ENCODE measurements around the gene NKD1.

NKD1 gene

DNA sequence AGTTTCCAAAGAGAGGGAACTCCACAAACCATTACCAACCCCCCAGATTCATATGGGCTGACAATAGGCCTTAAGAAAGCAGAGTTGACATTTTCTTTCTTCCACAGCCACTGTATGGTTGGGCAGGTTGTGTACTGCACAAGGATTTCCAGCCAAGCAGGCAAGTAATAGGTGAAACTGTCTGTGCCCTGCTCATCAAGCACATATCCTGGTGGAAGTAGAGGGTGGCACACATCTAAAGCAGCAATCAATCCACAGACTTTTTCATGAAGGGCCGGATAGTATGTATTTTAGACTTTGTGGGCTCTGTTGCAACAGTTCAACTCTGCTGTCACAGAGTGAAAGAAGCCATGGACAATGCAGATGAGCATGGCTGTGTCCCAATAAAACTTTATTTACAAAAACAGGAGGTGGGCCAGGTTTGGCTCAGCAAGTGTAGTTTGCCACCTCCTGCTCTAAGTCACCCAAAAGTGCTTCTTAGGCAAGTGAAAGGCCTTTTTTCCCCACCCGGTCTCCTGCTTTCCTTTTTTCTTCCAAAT, 69.5 kb downstream of the NKD1 start:
- Histone ChIP-seq H3K27me3 (replicated peaks; ENCODE audit: control insufficient read depth, insufficient read depth, low read length, poor library complexity, severe bottlenecking) (no peaks in the 10 kb centered on the region), H3K36me3 (ENCODE audit: control insufficient read depth, insufficient read depth, low read length) (no peaks in the 10 kb centered on the region), H3K4me1 (ENCODE audit: control insufficient read depth, insufficient read depth, low read length, poor library complexity, severe bottlenecking) (no peaks in the 10 kb centered on the region), H3K9me3 (ENCODE audit: control insufficient read depth, low read length) (no peaks in the 10 kb centered on the region), H3K4me3 (ENCODE audit: insufficient read depth, low read depth, low read length, poor library complexity, severe bottlenecking) (no peak overlapping the region), H3K27ac (ENCODE audit: insufficient read depth, low read length, poor library complexity, severe bottlenecking) (no peak overlapping the region)
- no peak for DNase-seq

DNA sequence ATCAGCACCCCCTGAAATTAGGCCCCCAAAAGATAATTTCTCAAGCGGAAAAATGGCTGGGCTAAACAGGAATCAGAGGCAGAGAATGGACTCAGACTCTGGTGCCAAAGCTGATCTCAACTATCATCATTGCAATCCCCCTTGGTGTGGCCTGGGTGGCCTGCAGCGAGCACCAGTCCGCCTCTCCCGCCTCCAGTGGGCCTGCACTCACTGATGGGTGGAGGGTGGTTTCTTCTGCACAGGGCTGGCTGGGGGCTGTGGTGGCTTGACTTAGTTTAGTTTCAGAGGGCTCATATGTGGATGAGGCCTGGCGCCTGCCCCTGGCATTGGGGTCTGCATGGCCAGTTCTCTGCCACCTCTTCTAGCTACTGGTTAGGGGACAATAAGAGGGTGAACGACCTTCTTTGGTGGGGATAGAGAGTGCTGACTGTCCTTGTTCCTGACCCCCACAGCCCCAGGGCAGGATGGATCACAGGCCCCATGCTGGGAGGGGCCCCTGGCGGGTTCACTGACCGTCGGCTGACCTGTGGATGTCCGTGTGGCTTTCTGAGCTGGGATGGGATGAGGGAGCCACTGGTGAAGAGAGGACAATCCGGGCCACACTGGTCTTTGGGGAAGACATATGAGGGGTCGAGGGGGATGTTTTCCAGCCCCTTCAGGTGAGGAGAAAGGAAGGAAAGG, 70.2 kb downstream of the NKD1 start:
- no peaks in the 10 kb centered on the region for H3K27me3 ChIP-seq (replicated peaks; ENCODE audit: control insufficient read depth, insufficient read depth, low read length, poor library complexity, severe bottlenecking)
- no peaks in the 10 kb centered on the region for H3K9me3 ChIP-seq (ENCODE audit: control insufficient read depth, low read length)
- H3K36me3 ChIP-seq (ENCODE audit: control insufficient read depth, insufficient read depth, low read length), result no peaks in the 10 kb centered on the region
- H3K4me3 ChIP-seq (ENCODE audit: insufficient read depth, low read depth, low read length, poor library complexity, severe bottlenecking), result no peak overlapping the region
- no peak for DNase-seq
- no peaks in the 10 kb centered on the region for H3K4me1 ChIP-seq (ENCODE audit: control insufficient read depth, insufficient read depth, low read length, poor library complexity, severe bottlenecking)
- no peak overlapping the region for H3K27ac ChIP-seq (ENCODE audit: insufficient read depth, low read length, poor library complexity, severe bottlenecking)

DNA sequence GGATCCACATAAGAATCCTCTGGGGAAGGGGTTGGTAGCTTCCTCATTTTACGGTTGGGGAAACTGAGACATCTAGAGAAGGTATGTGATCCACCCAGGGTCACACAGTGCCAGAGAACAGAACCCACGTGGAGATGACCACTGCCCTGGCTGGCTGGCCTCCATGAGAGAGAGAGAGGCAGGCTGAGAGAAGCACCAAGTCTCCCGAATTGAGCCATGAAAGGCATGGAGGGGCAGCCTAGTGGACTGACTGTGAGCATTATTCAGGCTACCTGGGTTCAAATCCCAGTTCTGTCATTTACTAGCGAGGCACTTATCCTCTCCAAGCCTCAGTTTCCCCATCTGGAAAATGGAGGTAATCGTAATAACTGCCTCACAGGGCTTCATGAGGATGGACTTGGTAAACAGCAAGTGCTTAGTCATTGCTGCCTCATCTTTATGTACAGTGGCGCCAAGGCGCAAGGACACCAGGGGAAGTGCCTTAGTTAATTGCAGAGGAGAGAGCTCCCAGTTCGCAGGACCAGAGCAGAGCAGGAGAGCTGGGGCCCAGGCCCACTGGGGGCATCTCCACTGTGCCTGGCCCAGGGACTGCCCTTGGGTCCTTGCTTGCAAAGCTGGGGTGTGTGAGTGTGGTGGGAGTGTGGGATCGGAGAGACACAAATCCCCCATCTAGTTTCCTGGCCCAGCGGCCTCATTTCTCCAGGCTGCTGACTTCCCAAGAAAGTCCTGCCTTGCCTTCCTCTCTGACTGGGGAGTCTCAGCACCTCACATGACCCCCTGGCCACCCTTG, 71.7 kb downstream of the NKD1 start:
- Histone ChIP-seq H3K9me3 (ENCODE audit: control insufficient read depth, low read length) (no peaks in the 10 kb centered on the region), H3K36me3 (ENCODE audit: control insufficient read depth, insufficient read depth, low read length) (no peaks in the 10 kb centered on the region), H3K4me3 (ENCODE audit: insufficient read depth, low read depth, low read length, poor library complexity, severe bottlenecking) (no peak overlapping the region), H3K4me1 (ENCODE audit: control insufficient read depth, insufficient read depth, low read length, poor library complexity, severe bottlenecking) (no peaks in the 10 kb centered on the region), H3K27ac (ENCODE audit: insufficient read depth, low read length, poor library complexity, severe bottlenecking) (no peak overlapping the region), H3K27me3 (replicated peaks; ENCODE audit: control insufficient read depth, insufficient read depth, low read length, poor library complexity, severe bottlenecking) (no peaks in the 10 kb centered on the region)
- DNase-seq, result no peak

DNA sequence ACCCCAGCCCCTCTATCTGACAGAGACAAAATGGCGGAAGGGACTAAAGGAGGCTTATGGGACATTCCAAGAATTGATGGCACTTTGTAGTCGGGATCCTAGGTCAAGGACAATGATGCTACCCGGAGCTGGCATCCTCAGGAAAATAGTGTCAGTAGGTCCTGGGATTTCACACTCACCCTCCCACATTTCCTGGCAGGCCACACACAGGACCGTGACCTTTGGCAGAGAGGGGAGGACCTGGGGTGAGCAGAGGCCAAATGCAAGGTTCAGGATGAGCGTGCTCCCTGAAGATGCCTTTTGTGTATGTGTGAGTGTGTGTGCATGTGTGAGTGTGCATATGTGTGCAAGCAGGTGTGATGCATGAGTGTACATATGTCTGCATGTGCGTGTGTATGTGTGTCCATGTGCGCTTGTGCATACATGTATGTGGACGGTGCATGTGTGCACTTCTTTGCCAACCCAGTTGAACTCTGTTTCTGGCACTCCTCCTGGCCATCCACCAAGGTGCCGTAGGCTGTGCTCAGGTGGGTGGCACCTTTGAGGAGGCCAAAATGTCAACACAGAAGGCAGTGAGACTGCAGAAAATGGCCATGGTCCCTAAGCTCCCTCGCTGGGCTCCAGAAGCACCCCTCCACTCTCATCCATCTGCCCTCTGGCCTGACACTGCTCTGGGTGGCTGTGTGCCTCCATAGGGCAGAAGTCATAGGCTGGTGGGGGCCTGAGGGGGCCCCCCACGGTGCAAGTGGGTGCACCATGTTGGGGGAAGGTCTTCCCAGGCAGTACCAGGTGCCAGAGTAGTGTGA, 72.7 kb downstream of the NKD1 start:
- no peak for DNase-seq
- Histone ChIP-seq H3K36me3 (ENCODE audit: control insufficient read depth, insufficient read depth, low read length) (no peaks in the 10 kb centered on the region), H3K27me3 (replicated peaks; ENCODE audit: control insufficient read depth, insufficient read depth, low read length, poor library complexity, severe bottlenecking) (no peaks in the 10 kb centered on the region), H3K27ac (ENCODE audit: insufficient read depth, low read length, poor library complexity, severe bottlenecking) (no peak overlapping the region), H3K4me1 (ENCODE audit: control insufficient read depth, insufficient read depth, low read length, poor library complexity, severe bottlenecking) (no peaks in the 10 kb centered on the region), H3K4me3 (ENCODE audit: insufficient read depth, low read depth, low read length, poor library complexity, severe bottlenecking) (no peak overlapping the region), H3K9me3 (ENCODE audit: control insufficient read depth, low read length) (no peaks in the 10 kb centered on the region)

DNA sequence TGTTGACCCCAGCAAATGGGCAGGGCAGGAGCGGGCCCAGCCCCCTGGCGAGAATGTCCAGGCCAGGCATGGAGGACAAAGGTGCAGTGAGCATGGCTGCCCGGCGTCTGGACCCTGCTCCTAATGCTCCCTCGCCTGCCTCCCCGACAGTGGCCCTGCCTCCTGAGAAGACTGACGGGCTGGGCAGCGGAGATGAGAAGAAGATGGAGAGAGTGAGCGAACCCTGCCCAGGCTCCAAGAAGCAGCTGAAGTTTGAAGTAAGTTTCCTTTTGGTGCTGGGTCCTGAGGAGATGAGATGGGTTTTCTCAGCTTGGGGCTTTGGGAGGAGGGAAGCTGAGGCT, 73.2 kb downstream of the NKD1 start:
- no peak overlapping the region for H3K4me3 ChIP-seq (ENCODE audit: insufficient read depth, low read depth, low read length, poor library complexity, severe bottlenecking)
- no peak for DNase-seq
- H3K4me1 ChIP-seq (ENCODE audit: control insufficient read depth, insufficient read depth, low read length, poor library complexity, severe bottlenecking), result peaks cover 3% of the 10 kb centered on the region
- H3K27ac ChIP-seq (ENCODE audit: insufficient read depth, low read length, poor library complexity, severe bottlenecking), result no peak overlapping the region
- no peaks in the 10 kb centered on the region for H3K27me3 ChIP-seq (replicated peaks; ENCODE audit: control insufficient read depth, insufficient read depth, low read length, poor library complexity, severe bottlenecking)
- H3K36me3 ChIP-seq (ENCODE audit: control insufficient read depth, insufficient read depth, low read length), result no peaks in the 10 kb centered on the region
- no peaks in the 10 kb centered on the region for H3K9me3 ChIP-seq (ENCODE audit: control insufficient read depth, low read length)

DNA sequence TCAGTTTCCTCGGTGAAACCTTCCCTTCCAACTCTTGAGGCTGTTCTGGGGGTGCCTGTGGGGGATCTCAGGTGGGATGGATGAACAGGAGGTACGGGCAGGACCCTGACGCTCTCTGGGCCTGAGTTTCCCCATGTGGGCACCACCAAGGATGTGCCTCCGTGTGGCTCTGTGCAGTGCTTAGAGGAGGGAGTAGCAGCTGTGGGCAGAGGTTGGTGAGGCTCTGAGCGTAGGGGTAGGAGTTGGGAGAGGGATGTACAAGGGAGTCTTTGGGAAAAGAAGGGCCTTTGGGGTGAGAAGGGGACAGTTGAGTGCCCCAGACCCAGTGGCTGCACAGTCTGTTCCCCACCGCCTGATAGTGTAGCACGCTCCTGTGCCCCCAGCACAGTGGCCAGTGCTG, 73.8 kb downstream of the NKD1 start:
- Histone ChIP-seq H3K9me3 (ENCODE audit: control insufficient read depth, low read length) (no peaks in the 10 kb centered on the region), H3K4me3 (ENCODE audit: insufficient read depth, low read depth, low read length, poor library complexity, severe bottlenecking) (no peak overlapping the region), H3K27me3 (replicated peaks; ENCODE audit: control insufficient read depth, insufficient read depth, low read length, poor library complexity, severe bottlenecking) (no peaks in the 10 kb centered on the region), H3K27ac (ENCODE audit: insufficient read depth, low read length, poor library complexity, severe bottlenecking) (no peak overlapping the region), H3K4me1 (ENCODE audit: control insufficient read depth, insufficient read depth, low read length, poor library complexity, severe bottlenecking) (peaks cover 8% of the 10 kb centered on the region), H3K36me3 (ENCODE audit: control insufficient read depth, insufficient read depth, low read length) (no peaks in the 10 kb centered on the region)
- DNase-seq, result no peak

DNA sequence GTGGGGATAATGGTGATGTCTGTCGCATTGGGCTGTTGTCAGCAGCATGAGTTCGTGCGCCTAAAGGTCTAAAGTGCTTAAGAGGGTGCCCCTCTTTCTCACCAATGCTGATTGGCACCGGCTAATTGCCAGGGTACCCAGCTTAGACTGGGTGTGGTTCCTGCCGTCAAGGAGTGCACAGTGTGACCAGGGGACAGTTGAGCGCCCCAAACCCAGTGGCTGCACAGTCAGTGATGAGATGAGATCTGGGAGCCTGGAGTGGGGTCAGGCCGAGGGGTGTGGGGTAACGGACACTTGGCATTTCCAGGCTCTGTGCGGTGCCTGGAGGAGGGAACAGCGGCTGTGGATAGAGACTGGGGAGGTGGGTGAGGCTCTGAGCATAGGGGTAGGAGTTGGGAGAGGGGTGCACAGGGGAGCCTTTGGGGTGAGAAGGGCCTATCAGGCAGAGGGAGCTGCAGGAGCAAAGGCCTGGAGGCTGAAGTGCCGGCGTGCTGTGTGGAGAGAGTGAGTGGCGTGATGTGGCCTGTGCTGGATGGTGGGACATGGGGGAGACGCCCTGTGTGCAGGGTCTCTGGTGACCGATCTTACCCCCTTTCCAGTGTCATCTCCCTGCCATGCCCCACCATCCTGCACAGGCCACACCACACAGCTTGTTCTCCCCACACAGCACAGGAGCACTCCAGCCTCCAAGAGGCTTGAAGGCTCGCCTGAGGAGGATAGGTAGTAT, 74.6 kb downstream of the NKD1 start:
- Histone ChIP-seq H3K27ac (ENCODE audit: insufficient read depth, low read length, poor library complexity, severe bottlenecking) (no peak overlapping the region), H3K27me3 (replicated peaks; ENCODE audit: control insufficient read depth, insufficient read depth, low read length, poor library complexity, severe bottlenecking) (no peaks in the 10 kb centered on the region)
- DNase-seq, result no peak

DNA sequence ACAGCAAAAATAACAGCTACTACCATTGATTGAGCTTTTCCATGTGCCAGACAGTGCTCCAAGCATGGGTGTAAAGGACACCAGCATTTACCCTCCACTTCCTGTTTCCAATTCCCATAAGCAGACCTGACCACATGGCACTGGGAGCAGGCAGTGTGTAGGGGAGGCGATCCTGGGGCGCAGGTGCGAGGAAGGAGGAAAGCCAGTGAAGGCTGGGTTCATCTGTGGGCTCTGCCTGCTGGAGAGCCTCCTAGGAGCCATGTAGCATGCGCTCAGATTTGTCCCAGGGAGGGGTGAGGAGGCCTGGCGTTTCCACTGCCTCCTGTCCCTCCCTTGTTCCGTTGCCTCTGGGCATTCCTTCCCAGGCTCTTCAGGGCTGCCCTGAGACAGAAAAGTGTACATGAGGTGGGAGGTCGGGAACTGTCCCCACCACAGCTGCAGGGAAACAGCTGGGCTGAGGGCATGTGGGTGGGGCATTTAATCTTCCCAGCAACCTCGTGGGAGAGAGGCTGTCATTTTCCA, 76.3 kb downstream of the NKD1 start:
- DNase-seq, result no peak
- Histone ChIP-seq H3K4me1 (ENCODE audit: control insufficient read depth, insufficient read depth, low read length, poor library complexity, severe bottlenecking) (peaks cover 15% of the 10 kb centered on the region), H3K27ac (ENCODE audit: insufficient read depth, low read length, poor library complexity, severe bottlenecking) (no peak overlapping the region), H3K36me3 (ENCODE audit: control insufficient read depth, insufficient read depth, low read length) (no peaks in the 10 kb centered on the region), H3K4me3 (ENCODE audit: insufficient read depth, low read depth, low read length, poor library complexity, severe bottlenecking) (no peak overlapping the region), H3K9me3 (ENCODE audit: control insufficient read depth, low read length) (no peaks in the 10 kb centered on the region), H3K27me3 (replicated peaks; ENCODE audit: control insufficient read depth, insufficient read depth, low read length, poor library complexity, severe bottlenecking) (no peaks in the 10 kb centered on the region)

More for the DNA sequence above, 74.6 kb downstream of the NKD1 start:
- Histone ChIP-seq H3K9me3 (ENCODE audit: control insufficient read depth, low read length) (no peaks in the 10 kb centered on the region), H3K4me1 (ENCODE audit: control insufficient read depth, insufficient read depth, low read length, poor library complexity, severe bottlenecking) (peaks cover 15% of the 10 kb centered on the region), H3K4me3 (ENCODE audit: insufficient read depth, low read depth, low read length, poor library complexity, severe bottlenecking) (no peak overlapping the region), H3K36me3 (ENCODE audit: control insufficient read depth, insufficient read depth, low read length) (no peaks in the 10 kb centered on the region)

DNA sequence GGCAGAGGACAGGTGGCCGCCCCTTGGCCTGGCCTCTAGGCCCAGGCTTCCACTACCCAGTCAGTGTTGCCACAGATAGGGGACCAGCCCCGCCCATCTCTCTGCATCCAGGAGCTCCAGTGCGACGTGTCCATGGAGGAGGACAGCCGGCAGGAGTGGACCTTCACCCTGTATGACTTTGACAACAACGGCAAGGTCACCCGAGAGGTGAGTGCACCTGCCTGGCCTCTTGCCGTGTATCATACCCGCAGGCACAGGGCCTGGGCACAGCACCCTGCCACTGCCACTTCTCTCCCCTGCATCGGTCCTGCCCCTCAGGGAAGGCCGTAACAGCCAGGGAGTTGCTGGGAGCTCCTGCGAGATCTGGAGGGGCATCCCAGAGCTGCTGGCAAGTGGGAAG, 77.2 kb downstream of the NKD1 start:
- H3K27me3 ChIP-seq (replicated peaks; ENCODE audit: control insufficient read depth, insufficient read depth, low read length, poor library complexity, severe bottlenecking), result no peaks in the 10 kb centered on the region
- no peak overlapping the region for H3K27ac ChIP-seq (ENCODE audit: insufficient read depth, low read length, poor library complexity, severe bottlenecking)
- peaks cover 15% of the 10 kb centered on the region for H3K4me1 ChIP-seq (ENCODE audit: control insufficient read depth, insufficient read depth, low read length, poor library complexity, severe bottlenecking)
- H3K36me3 ChIP-seq (ENCODE audit: control insufficient read depth, insufficient read depth, low read length), result no peaks in the 10 kb centered on the region
- H3K4me3 ChIP-seq (ENCODE audit: insufficient read depth, low read depth, low read length, poor library complexity, severe bottlenecking), result no peak overlapping the region
- no peak for DNase-seq
- H3K9me3 ChIP-seq (ENCODE audit: control insufficient read depth, low read length), result no peaks in the 10 kb centered on the region

All from effector memory CD4-positive, alpha-beta T cell (primary cell).